ENCODE measurements around the gene RECQL.
"Not testable (repeated sequence)": the region's sequence is repeated elsewhere in the genome, so short reads cannot be mapped to it uniquely, and the experiment has no call there.

DNA sequence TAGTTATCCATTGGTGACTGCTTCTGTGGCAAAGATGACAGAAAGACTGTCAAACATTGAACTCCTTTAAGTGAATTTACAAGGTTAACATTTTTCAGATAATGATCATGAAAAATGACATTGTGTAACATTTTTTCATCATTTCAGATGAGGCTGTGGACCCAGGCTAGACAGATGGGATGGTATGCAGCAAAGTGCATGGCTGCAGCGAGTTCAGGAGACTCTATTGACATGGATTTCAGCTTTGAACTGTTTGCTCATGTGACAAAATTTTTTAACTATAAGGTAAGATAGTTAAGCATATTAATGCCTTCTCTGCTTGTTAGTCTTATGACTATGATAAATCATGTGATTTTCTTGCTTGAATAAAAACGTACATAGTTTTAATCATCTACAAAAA lies 34.1 kb downstream of the RECQL start:
- not testable (repeated sequence) for TF ChIP-seq EZH2 (IDR thresholded peaks at IDR 0.05; ENCODE audit: low read length, unreplicated experiment)
- TF ChIP-seq, protein P1, sequence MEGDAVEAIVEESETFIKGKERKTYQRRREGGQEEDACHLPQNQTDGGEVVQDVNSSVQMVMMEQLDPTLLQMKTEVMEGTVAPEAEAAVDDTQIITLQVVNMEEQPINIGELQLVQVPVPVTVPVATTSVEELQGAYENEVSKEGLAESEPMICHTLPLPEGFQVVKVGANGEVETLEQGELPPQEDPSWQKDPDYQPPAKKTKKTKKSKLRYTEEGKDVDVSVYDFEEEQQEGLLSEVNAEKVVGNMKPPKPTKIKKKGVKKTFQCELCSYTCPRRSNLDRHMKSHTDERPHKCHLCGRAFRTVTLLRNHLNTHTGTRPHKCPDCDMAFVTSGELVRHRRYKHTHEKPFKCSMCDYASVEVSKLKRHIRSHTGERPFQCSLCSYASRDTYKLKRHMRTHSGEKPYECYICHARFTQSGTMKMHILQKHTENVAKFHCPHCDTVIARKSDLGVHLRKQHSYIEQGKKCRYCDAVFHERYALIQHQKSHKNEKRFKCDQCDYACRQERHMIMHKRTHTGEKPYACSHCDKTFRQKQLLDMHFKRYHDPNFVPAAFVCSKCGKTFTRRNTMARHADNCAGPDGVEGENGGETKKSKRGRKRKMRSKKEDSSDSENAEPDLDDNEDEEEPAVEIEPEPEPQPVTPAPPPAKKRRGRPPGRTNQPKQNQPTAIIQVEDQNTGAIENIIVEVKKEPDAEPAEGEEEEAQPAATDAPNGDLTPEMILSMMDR (conservative IDR thresholded peaks at IDR 0.05; ENCODE audit: low read depth, low read length) = not testable (repeated sequence)
